Calu3 (cell line): ENCODE results near the gene PAK6. TPM values are rescaled to one million over a fixed set of nuclear protein-coding genes. Genes with fewer than 3 reads are reported as not detected.

ENCODE experiments used
- BruUV-seq: library from RNA; stranded (reverse); fragments of 400-500 nt; replicated peaks from 2 replicates; lab custom pipeline; 2021; lab: Mats Ljungman, UMichigan
- CTCF ChIA-PET: fragments of 300-600 bp; sonication (Branson Sonifier 250); formaldehyde crosslinking; loops from one replicate; lab custom pipeline; 2022; ENCODE audit warnings: antibody characterized with exemption; lab: Charles Lee
- DNase-seq: peaks from one replicate; pipeline ENCODE4 v3.0.0; 2022
- H3K27ac Mint-ChIP-seq: one replicate; pipeline ENCODE4 v1.8.0; 2022; ENCODE audit warnings: mixed read lengths; ENCODE audit not compliant: unreplicated experiment
- H3K27me3 Mint-ChIP-seq: one replicate; pipeline ENCODE4 v1.8.0; 2022; ENCODE audit warnings: mixed read lengths; ENCODE audit not compliant: unreplicated experiment
- H3K36me3 Mint-ChIP-seq: one replicate; pipeline ENCODE4 v1.8.0; 2022; ENCODE audit warnings: mild to moderate bottlenecking, moderate library complexity, mixed read lengths; ENCODE audit not compliant: insufficient read depth, unreplicated experiment
- H3K4me1 Mint-ChIP-seq: one replicate; pipeline ENCODE4 v1.8.0; 2022; ENCODE audit warnings: mild to moderate bottlenecking, low read depth, mixed read lengths; ENCODE audit not compliant: unreplicated experiment
- H3K4me3 Mint-ChIP-seq: one replicate; pipeline ENCODE4 v1.8.0; 2022; ENCODE audit warnings: mild to moderate bottlenecking, low read depth, moderate library complexity, mixed read lengths; ENCODE audit not compliant: unreplicated experiment
- H3K9me3 Mint-ChIP-seq: one replicate; pipeline ENCODE4 v1.8.0; 2022; ENCODE audit warnings: low read depth, mixed read lengths; ENCODE audit not compliant: unreplicated experiment
- intact Hi-C: fragments of 100-400 bp; cut with micrococcal nuclease; formaldehyde crosslinking; loops from one replicate; pipeline ENCODE4 v1.10.0; 2022; ENCODE audit not compliant: unreplicated experiment
- total RNA-seq: library from RNA; stranded (reverse); gene quantifications from 2 replicates; pipeline ENCODE4 v1.2.3, GENCODE V29; 2022
- TF ChIP-seq, protein P1 (sequence below): fragments of 200-600 bp; IDR thresholded peaks from one replicate; pipeline ENCODE4 v1.8.0; 2022; ENCODE audit warnings: antibody characterized with exemption; ENCODE audit not compliant: unreplicated experiment

The PAK6 gene
- total RNA-seq, 1 experiment from 2014 or later = 7.1 TPM

DNA sequence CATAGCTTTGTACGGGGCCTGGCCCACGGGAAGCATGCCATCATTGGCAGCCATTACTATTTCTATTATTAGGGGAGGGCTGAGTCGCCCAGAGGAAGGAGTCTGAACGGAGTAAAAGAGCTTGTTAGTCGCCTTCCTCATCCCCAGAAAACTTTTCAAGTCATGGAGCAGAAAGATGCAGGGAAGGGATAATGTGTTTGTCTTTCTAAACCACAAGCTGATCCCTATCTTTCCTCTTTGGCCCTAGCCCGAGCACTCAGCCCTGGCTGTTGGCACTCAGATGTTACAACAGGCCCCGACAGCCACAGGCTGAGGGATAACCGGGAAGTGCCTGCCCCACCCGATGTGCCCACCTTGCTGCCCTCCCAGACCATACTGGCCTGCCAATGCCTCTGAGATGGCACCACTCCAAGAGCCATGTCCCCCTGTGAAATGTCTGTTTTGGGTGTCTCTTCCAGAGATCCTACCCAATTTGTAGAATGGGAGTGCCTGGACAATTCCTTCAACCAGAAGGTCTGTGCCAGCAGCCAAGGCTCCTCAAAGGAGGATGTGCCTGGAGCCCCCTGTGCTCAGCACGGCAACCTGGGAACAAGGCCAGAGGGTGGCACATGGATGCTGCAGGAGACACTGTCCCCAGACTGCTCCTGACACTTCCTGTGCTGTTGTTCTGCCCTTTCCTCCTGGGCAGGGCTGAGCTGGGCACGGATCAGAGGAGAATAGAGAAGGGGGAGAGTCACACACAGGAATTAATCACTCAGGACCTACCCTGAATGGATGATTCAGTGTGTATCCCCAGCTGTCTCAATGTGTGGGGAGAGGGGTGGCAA is 10.8 kb downstream of the PAK6 start:
- H3K27ac Mint-ChIP-seq = no peak overlapping the region
- no TSS peak for BruUV-seq
- H3K4me3 Mint-ChIP-seq = no peak overlapping the region
- no peaks in the 10 kb centered on the region for H3K27me3 Mint-ChIP-seq
- no peaks in the 10 kb centered on the region for H3K4me1 Mint-ChIP-seq
- TF ChIP-seq, protein P1, sequence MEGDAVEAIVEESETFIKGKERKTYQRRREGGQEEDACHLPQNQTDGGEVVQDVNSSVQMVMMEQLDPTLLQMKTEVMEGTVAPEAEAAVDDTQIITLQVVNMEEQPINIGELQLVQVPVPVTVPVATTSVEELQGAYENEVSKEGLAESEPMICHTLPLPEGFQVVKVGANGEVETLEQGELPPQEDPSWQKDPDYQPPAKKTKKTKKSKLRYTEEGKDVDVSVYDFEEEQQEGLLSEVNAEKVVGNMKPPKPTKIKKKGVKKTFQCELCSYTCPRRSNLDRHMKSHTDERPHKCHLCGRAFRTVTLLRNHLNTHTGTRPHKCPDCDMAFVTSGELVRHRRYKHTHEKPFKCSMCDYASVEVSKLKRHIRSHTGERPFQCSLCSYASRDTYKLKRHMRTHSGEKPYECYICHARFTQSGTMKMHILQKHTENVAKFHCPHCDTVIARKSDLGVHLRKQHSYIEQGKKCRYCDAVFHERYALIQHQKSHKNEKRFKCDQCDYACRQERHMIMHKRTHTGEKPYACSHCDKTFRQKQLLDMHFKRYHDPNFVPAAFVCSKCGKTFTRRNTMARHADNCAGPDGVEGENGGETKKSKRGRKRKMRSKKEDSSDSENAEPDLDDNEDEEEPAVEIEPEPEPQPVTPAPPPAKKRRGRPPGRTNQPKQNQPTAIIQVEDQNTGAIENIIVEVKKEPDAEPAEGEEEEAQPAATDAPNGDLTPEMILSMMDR = no peak
- H3K36me3 Mint-ChIP-seq = peaks cover 4% of the 10 kb centered on the region
- H3K9me3 Mint-ChIP-seq = no peaks in the 10 kb centered on the region
- CTCF ChIA-PET = interaction anchor here (0.5 kb wide), 1 partner anchor 180 kb away, joined by 6 read pairs; no protein-coding TSS in a partner anchor
- no peak for DNase-seq
- intact Hi-C loops = no loop called here

DNA sequence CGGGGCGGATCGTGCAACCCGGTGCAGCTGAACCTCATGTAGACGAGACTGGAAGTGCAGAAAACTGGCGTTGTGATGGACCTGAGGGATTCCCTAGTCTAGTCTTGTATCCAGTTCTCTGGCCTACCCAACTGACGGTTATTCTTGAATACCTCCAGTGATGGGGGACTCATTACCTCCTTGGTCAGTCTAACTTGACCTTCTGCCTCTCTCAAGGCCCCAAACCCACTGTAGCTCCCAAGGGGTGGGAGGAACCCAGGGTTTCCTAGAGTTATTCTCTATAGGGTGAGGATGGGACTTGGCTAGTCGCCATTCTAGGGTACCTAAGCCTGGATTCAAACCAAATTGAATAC is 11.4 kb downstream of the PAK6 start:
- peaks cover 4% of the 10 kb centered on the region for H3K36me3 Mint-ChIP-seq
- H3K9me3 Mint-ChIP-seq = no peaks in the 10 kb centered on the region
- no peak overlapping the region for H3K27ac Mint-ChIP-seq
- H3K4me1 Mint-ChIP-seq = no peaks in the 10 kb centered on the region
- intact Hi-C loops = no loop called here
- no peak overlapping the region for H3K4me3 Mint-ChIP-seq
- TF ChIP-seq, protein P1 = no peak
- DNase-seq = no peak
- CTCF ChIA-PET = no interaction called here
- no TSS peak for BruUV-seq
- no peaks in the 10 kb centered on the region for H3K27me3 Mint-ChIP-seq

DNA sequence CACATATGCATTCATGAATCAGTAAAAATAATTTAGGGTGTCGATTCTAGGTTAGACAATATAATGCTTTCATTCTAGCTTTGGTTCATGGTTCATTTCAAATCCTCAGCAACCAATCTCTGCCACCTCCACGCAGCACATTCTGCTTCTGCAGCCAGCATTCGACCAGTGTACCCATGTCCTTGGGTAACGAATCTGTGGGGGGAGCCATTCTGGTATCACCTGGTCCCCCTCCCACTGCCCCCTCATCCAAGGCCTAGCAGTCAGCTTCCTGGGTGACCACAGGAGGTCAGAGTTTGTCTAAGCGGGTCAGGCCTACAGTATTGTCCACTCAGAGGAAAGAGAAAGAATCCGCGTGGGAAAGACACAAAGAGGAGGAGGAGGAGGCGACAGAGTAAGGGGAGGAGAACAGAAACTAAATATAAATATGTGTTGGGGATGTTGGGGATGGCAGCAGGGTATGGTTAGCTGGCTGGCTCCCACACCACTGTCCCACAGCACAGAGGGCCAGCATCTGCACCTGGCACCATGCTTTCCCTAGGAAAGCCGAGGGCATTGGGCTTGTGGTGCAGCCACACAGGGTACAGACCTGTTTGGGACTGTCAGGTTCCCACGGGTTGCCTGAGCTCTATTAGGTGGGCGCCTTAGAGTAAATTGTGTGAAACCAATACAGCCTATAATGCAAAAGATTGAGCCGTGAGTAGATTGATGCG is 12.1 kb downstream of the PAK6 start:
- intact Hi-C loops = no loop called here
- CTCF ChIA-PET = no interaction called here
- TF ChIP-seq, protein P1 = no peak
- H3K9me3 Mint-ChIP-seq = no peaks in the 10 kb centered on the region
- no TSS peak for BruUV-seq
- no peak overlapping the region for H3K27ac Mint-ChIP-seq
- H3K4me1 Mint-ChIP-seq = no peaks in the 10 kb centered on the region
- H3K27me3 Mint-ChIP-seq = no peaks in the 10 kb centered on the region
- no peak for DNase-seq
- H3K36me3 Mint-ChIP-seq = peaks cover 4% of the 10 kb centered on the region
- no peak overlapping the region for H3K4me3 Mint-ChIP-seq

DNA sequence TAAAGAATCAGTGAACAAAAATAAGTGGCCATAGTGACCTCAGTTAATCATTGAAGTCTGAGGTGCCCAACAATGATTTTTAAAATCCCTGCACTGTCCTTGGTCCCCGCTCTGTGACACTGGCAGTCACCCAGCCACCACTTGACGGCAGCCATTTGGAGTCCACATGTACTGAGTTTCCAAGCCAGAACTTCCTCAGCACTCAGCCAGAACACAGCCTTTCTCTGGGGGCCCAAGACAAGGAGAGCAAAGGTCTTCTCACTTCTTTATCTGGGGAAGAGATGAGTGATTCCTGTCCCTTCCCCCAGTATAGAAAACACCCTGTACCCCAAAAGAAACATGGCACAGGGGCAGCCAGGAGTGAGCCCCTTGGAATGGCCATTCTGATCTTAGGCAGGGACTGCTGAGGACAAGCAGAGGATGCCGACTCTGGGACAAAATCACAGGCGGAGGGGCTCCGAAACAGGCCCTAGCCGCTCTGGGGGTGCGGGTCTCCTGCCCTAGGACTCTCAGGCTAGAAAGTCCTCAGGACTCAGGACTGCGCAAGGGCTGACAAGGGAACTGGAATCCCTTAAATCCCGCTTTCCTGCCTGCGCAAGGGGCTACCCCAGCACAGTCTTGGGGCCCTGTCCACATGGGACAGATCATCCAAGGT is 12.8 kb downstream of the PAK6 start:
- intact Hi-C loops = no loop called here

More for the DNA sequence above, 12.8 kb downstream of the PAK6 start:
- Mint-ChIP-seq H3K9me3 (no peaks in the 10 kb centered on the region), H3K4me1 (no peaks in the 10 kb centered on the region), H3K27ac (no peak overlapping the region), H3K4me3 (peak overlapping the region; percentile 75), H3K36me3 (peaks cover 4% of the 10 kb centered on the region), H3K27me3 (no peaks in the 10 kb centered on the region)
- CTCF ChIA-PET = no interaction called here
- no peak for DNase-seq
- BruUV-seq = no TSS peak
- TF ChIP-seq, protein P1 = no peak
